H9 (cell line): ENCODE measurements around the gene LYST. TPM values are rescaled to one million over a fixed set of nuclear protein-coding genes. Genes with fewer than 3 reads are reported as not detected.
A peak's percentile ranks its signal among the peaks of the same experiment; 100 is the strongest.

ENCODE experiments used
- DNase-seq: peaks from one replicate; pipeline ENCODE4 v3.0.0-alpha.2; 2017
- H2AFZ ChIP-seq: one replicate; pipeline ENCODE4 v1.6.1; 2013; ENCODE audit warnings: mild to moderate bottlenecking, low read length, control low read depth, moderate library complexity
- H2AK5ac ChIP-seq: 2 replicates; pipeline ENCODE4 v1.6.1; 2013; ENCODE audit warnings: low read length, control low read depth, mixed read lengths; ENCODE audit not compliant: insufficient read length
- H2BK120ac ChIP-seq: one replicate; pipeline ENCODE4 v1.6.1; 2013; ENCODE audit warnings: low read depth, mild to moderate bottlenecking, low read length, control low read depth, inconsistent platforms; ENCODE audit not compliant: poor library complexity, severe bottlenecking
- H2BK12ac ChIP-seq: 2 replicates; pipeline ENCODE4 v1.6.1; 2013; ENCODE audit warnings: low read length, control low read depth, mixed read lengths, low read depth; ENCODE audit not compliant: insufficient read length
- H2BK15ac ChIP-seq: 2 replicates; pipeline ENCODE4 v1.6.1; 2013; ENCODE audit warnings: low read depth, low read length, control low read depth
- H2BK20ac ChIP-seq: one replicate; pipeline ENCODE4 v1.6.1; 2013; ENCODE audit warnings: low read depth, mild to moderate bottlenecking, low read length, control low read depth, inconsistent platforms; ENCODE audit not compliant: poor library complexity, severe bottlenecking
- H2BK5ac ChIP-seq: 2 replicates; pipeline ENCODE4 v1.6.1; 2013; ENCODE audit warnings: low read length, control low read depth, mixed read lengths; ENCODE audit not compliant: insufficient read length
- H3K14ac ChIP-seq: 2 replicates; pipeline ENCODE4 v1.6.1; 2013; ENCODE audit warnings: low read length, control low read depth; ENCODE audit not compliant: insufficient read depth
- H3K18ac ChIP-seq: 2 replicates; pipeline ENCODE4 v1.6.1; 2013; ENCODE audit warnings: low read depth, mild to moderate bottlenecking, mixed read lengths, low read length, control low read depth; ENCODE audit not compliant: insufficient read length
- H3K23ac ChIP-seq: 2 replicates; pipeline ENCODE4 v1.6.1; 2013; ENCODE audit warnings: low read length, control low read depth, mixed read lengths, low read depth; ENCODE audit not compliant: insufficient read length
- H3K23me2 ChIP-seq: 2 replicates; pipeline ENCODE4 v1.6.1; 2013; ENCODE audit warnings: low read depth, mild to moderate bottlenecking, mixed read lengths, low read length, control low read depth; ENCODE audit not compliant: insufficient read length, poor library complexity, severe bottlenecking
- H3K27ac ChIP-seq: 2 replicates; pipeline ENCODE4 v1.5.1; 2013; ENCODE audit warnings: low read length, control low read depth, mixed read lengths, low read depth; ENCODE audit not compliant: insufficient read length
- H3K27me3 ChIP-seq: 2 replicates; pipeline ENCODE4 v1.6.1; 2013; ENCODE audit warnings: low read length, control low read depth, inconsistent platforms; ENCODE audit not compliant: insufficient read depth
- H3K4ac ChIP-seq: 2 replicates; pipeline ENCODE4 v1.6.1; 2013; ENCODE audit warnings: low read depth, mild to moderate bottlenecking, control low read depth, inconsistent platforms, low read length, moderate library complexity
- H3K4me1 ChIP-seq: 2 replicates; pipeline ENCODE4 v1.6.1; 2013; ENCODE audit warnings: low read length, control low read depth, inconsistent platforms; ENCODE audit not compliant: insufficient read depth
- H3K4me2 ChIP-seq: 2 replicates; pipeline ENCODE4 v1.6.1; 2013; ENCODE audit warnings: low read length, control low read depth, mixed read lengths; ENCODE audit not compliant: insufficient read length, insufficient read depth
- H3K56ac ChIP-seq: 2 replicates; pipeline ENCODE4 v1.6.1; 2013; ENCODE audit warnings: low read depth, mild to moderate bottlenecking, mixed read lengths, low read length, control low read depth; ENCODE audit not compliant: insufficient read length
- H3K79me1 ChIP-seq: 2 replicates; pipeline ENCODE4 v1.6.1; 2013; ENCODE audit warnings: low read depth, mild to moderate bottlenecking, moderate library complexity, low read length, control low read depth, inconsistent platforms; ENCODE audit not compliant: insufficient read depth, poor library complexity, severe bottlenecking
- H3K79me2 ChIP-seq: 2 replicates; pipeline ENCODE4 v1.6.1; 2013; ENCODE audit warnings: low read length, control low read depth, inconsistent platforms; ENCODE audit not compliant: insufficient read depth
- H3K9ac ChIP-seq: 2 replicates; pipeline ENCODE4 v1.6.1; 2013; ENCODE audit warnings: low read length, control low read depth, mixed read lengths; ENCODE audit not compliant: insufficient read length; ENCODE audit errors: extremely low read depth
- H3K9me3 ChIP-seq: one replicate; pipeline ENCODE4 v1.6.1; 2013; ENCODE audit warnings: low read depth, low read length, inconsistent platforms; ENCODE audit not compliant: control insufficient read depth
- H3T11ph ChIP-seq: one replicate; pipeline ENCODE4 v1.6.1; 2013; ENCODE audit warnings: mild to moderate bottlenecking, low read length, control low read depth, inconsistent platforms
- H4K20me1 ChIP-seq: one replicate; pipeline ENCODE4 v1.6.1; 2013; ENCODE audit not compliant: control insufficient read depth, insufficient read length, insufficient read depth
- H4K5ac ChIP-seq: 2 replicates; pipeline ENCODE4 v1.6.1; 2013; ENCODE audit warnings: low read depth, mild to moderate bottlenecking, mixed read lengths, low read length, control low read depth; ENCODE audit not compliant: insufficient read length
- H4K8ac ChIP-seq: replicated peaks from 2 replicates; pipeline ENCODE4 v1.6.1; 2013; ENCODE audit warnings: low read length, control low read depth, mixed read lengths, low read depth; ENCODE audit not compliant: insufficient read length
- H4K91ac ChIP-seq: 2 replicates; pipeline ENCODE4 v1.6.1; 2013; ENCODE audit warnings: low read depth, mild to moderate bottlenecking, moderate library complexity, mixed read lengths, low read length, control low read depth; ENCODE audit not compliant: insufficient read length
- H3K27ac Mint-ChIP-seq, 3 experiments: 2 replicates in 2 of 3; 3 replicates in 1 of 3; pipeline ENCODE4 v1.8.0; 2020 to 2021; ENCODE audit warnings: mixed read lengths in 3 of 3, mild to moderate bottlenecking in 1 of 3, moderate library complexity in 1 of 3
- H3K27me3 Mint-ChIP-seq: 2 replicates; pipeline ENCODE4 v1.8.0; 2021; ENCODE audit warnings: low read depth, mild to moderate bottlenecking, moderate library complexity, mixed read lengths
- H3K36me3 Mint-ChIP-seq, 3 experiments: 2 replicates in 2 of 3; 3 replicates in 1 of 3; pipeline ENCODE4 v1.8.0; 2020 to 2021; ENCODE audit warnings: low read depth in 3 of 3, mixed read lengths in 3 of 3; ENCODE audit not compliant: insufficient read depth in 1 of 3
- H3K4me1 Mint-ChIP-seq, 2 experiments: 2 replicates each; pipeline ENCODE4 v1.8.0; 2020; ENCODE audit warnings: mixed read lengths in 2 of 2
- H3K4me3 Mint-ChIP-seq, 2 experiments: 2 replicates in 1 of 2; 3 replicates in 1 of 2; pipeline ENCODE4 v1.8.0; 2020 to 2021; ENCODE audit warnings: mild to moderate bottlenecking in 2 of 2, mixed read lengths in 2 of 2, moderate library complexity in 1 of 2
- H3K9me3 Mint-ChIP-seq, 2 experiments: 2 replicates in 1 of 2; 3 replicates in 1 of 2; pipeline ENCODE4 v1.8.0; 2020; ENCODE audit warnings: mild to moderate bottlenecking in 2 of 2, mixed read lengths in 2 of 2, moderate library complexity in 1 of 2
- CTCF ChIP-seq: fragments of 200-600 bp; sonication (generic); conservative IDR thresholded peaks from 3 replicates; pipeline ENCODE4 v1.8.0; 2021; ENCODE audit warnings: antibody characterized with exemption, mild to moderate bottlenecking
- WGBS: extraction: QIAGEN DNeasy Blood & Tissue Kit; methylation state at CpG from one replicate; pipeline ENCODE4 v1.1.7; 2013; ENCODE audit warnings: missing lambda C conversion rate, low lambda C conversion rate, mixed read lengths; ENCODE audit not compliant: insufficient read length; ENCODE audit errors: extremely low coverage; 5-methylcytosine and 5-hydroxymethylcytosine counted together
- total RNA-seq: library from RNA; stranded (reverse); gene quantifications from 2 replicates; pipeline ENCODE4 v1.2.1, GENCODE V29; 2021

The LYST gene
- total RNA-seq, 1 experiment from 2014 or later = 0.13 TPM

GRCh38 chr1:235864469-235864868, 2.2 kb downstream of the LYST start:
- H3K79me2 ChIP-seq = no peaks in the 10 kb centered on the region
- WGBS = no CpG with 5 or more reads among the region's 10 CpGs
- H3K4me1 Mint-ChIP-seq = peaks cover 13 to 15% of the 10 kb centered on the region in 2 experiments
- no peak overlapping the region for H3K4me2 ChIP-seq
- H2BK5ac ChIP-seq = no peak overlapping the region
- no peaks in the 10 kb centered on the region for H3K9me3 ChIP-seq
- peaks cover 2% of the 10 kb centered on the region; the same call in 1 of the 2 replicates for H3K27me3 ChIP-seq
- no peak overlapping the region for H3K56ac ChIP-seq
- H3K4ac ChIP-seq = no peak overlapping the region
- no peak overlapping the region for H3K18ac ChIP-seq
- H4K5ac ChIP-seq = no peak overlapping the region
- no peaks in the 10 kb centered on the region; a peak in 1 of 5 replicates for H3K9me3 Mint-ChIP-seq
- H3K9ac ChIP-seq = no peak overlapping the region
- no peak overlapping the region for H3K27ac Mint-ChIP-seq
- no peaks in the 10 kb centered on the region for H3K36me3 Mint-ChIP-seq
- no peak overlapping the region for H4K91ac ChIP-seq
- no peak overlapping the region for H3K23ac ChIP-seq
- no peak overlapping the region for H2BK12ac ChIP-seq
- no peak overlapping the region for H2BK20ac ChIP-seq
- no peak overlapping the region for H2AFZ ChIP-seq
- no peak overlapping the region for H2AK5ac ChIP-seq
- TF ChIP-seq CTCF = no peak
- H4K8ac ChIP-seq = no peak overlapping the region
- H3K79me1 ChIP-seq = no peaks in the 10 kb centered on the region
- H2BK120ac ChIP-seq = no peak overlapping the region
- DNase-seq = no peak
- no peaks in the 10 kb centered on the region for H4K20me1 ChIP-seq
- no peak overlapping the region for H3K14ac ChIP-seq
- no peak overlapping the region for H3T11ph ChIP-seq
- H3K27me3 Mint-ChIP-seq = peaks cover 28% of the 10 kb centered on the region
- no peak overlapping the region for H3K27ac ChIP-seq
- H3K4me3 Mint-ChIP-seq = 0 out of 5 replicates have a peak overlapping the region, but pooled peaks of 1 of the 2 experiments have one; percentile 41
- peak overlapping the region; percentile 14; the same call in 1 of the 2 replicates for H2BK15ac ChIP-seq
- no peaks in the 10 kb centered on the region for H3K4me1 ChIP-seq
- H3K23me2 ChIP-seq = peaks cover 10% of the 10 kb centered on the region
